UCSD-AML1 (cell line): ENCODE measurements around the gene MAP2.
"Not testable (repeated sequence)": the region's sequence is repeated elsewhere in the genome, so short reads cannot be mapped to it uniquely, and the experiment has no call there.

ENCODE experiments used
- DNase-seq: peaks from one replicate; lab custom pipeline; 2025; ENCODE audit not compliant: unreplicated experiment; lab: John Stamatoyannopoulos, UW

MAP2 gene

GRCh38 chr2:209473930-209474419 lies 50.1 kb downstream of the MAP2 start:
- no peak for DNase-seq

- no peak for DNase-seq
These were observed 51.1 kb downstream of the MAP2 start for GRCh38 chr2:209474960-209475359.

DNA sequence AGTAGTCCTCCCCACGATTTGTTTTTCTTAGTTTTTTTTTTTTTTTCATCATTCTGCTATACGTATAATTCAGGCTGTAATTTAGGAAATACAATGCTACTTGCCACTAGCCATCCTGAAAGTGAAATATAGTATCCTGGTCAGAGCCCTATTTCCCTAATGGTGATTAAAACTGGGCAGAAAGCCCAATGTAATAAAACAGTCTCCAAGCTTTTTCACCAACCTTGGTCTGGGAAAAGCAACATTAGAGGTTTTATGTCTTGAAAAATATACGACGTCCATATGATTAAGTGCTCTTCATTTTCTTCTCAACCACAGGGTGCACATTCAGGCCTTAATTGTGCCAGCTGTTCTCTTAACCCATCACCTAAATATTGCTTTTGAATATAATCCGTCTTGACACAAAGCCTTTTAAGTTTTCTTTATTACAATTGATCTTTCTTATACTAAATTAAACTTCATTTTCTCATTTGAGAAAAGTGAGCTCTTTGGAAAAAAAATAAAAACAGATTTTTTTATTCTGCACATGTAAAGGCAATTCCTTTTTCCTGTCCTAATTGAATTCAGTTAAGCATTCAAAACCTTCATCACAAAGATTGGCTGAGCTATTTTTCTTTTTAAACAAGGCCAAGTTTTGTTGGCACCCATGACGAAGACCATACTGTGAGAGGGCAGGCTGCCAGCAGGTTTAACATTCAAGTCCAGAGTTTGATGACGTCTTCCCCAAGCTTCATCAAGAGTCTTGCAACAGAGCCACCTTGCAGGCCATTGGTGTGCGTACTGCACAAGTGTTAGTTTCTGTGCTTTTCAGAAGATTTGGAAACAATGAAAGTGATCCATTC lies 52.7 kb downstream of the MAP2 start:
- DNase-seq = no peak

- not testable (repeated sequence) for DNase-seq
These were observed 68.4 kb downstream of the MAP2 start for GRCh38 chr2:209492296-209492695.

DNA sequence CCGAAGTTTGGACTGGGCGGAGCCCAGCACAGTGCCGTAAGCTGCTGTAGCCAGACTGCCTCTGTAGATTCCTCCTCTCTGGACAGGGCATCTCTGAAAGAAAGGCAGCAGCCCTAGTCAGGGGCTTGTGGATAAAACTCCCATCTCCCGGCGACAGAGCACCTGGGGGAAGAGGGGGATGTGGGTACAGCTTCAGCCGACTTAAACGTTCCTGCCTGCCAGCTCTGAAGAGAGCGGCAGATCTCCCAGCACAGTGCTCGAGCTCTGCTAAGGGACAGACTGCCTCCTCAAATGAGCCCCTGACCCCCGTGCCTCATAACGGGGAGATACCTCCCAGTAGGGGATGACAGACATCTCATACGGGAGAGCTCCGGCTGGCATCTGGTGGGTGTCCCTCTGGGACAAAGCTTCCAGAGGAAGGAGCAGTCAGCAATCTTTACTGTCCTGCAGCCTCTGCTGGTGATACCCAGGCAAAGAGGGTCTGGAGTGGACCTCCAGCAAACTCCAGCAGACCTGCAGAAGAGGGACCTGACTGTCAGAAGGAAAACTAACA lies 71.3 kb downstream of the MAP2 start:
- not testable (repeated sequence) for DNase-seq

DNA sequence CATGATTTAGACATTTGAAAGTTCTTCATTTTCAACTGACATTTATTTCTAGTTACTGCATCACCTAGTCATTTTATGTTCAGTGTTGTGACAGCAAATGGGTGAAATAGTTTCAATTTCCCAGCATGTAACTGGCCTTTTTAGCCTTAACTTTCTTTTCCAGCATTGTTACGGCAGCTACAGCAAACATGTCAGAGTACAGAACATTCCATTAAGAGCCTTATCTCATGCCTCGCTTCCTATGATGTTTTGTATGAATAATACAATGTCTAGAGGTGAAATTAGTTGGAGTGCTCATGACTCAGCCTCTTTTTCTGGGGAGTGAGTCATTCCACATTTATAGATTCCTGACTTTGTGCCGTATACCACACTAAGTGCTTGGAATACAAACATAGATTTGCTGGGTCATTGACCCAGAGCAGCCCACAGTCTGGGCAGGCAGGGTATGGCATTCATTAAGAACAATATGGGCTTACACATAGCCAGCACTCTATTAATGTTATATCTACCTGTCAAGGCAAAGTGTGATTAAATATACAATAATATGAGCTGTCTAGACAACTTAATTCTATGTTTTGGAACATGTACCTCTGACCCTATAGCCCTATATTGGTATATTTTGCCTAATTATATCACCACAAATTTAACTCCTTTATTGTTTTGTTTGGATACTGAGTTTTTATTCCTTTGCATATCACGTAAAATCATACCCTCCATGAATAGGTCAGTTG lies 72.2 kb downstream of the MAP2 start:
- no peak for DNase-seq

DNA sequence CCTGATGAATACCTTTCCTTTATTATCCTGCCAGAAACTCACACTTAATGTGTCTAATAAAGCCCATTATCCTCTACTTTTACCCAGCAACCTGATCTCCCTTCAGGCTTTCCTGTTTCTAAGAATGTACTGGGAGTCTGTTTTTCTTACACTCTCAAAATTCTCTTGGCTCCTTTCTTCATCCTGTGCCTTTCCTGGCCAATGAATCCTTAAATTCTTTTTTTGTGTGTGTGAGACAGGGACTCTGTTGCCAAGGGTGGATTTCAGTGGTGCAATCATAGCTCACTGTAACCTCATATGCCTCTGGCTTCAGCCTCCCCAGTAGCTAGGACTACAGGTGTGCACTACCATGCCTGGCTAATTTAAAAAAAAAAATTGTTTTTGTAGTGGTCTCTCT lies 72.7 kb downstream of the MAP2 start:
- no peak for DNase-seq

- no peak for DNase-seq
These were observed 74.8 kb downstream of the MAP2 start for GRCh38 chr2:209498614-209499013.

DNA sequence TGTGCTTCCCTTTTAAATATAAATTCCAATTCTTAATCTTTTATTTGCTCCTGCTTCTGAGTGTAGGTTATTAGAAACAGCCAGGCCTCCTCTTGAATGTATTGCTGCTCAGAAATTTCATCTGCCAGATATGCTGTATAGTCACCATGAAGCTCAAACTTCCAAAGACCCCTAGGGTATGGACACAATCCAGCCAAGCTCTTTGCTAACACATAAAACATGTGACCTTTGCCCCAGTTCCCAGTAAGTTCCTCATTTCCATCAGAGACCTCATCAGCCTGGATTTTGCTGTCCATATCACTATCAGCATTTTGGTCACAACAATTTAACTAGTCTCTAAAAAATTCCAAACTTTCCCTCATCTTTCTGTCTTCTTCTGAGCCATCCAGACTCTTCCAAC lies 75.2 kb downstream of the MAP2 start:
- DNase-seq = no peak

- DNase-seq = no peak
These were observed 77.7 kb downstream of the MAP2 start for GRCh38 chr2:209501579-209501978.

DNA sequence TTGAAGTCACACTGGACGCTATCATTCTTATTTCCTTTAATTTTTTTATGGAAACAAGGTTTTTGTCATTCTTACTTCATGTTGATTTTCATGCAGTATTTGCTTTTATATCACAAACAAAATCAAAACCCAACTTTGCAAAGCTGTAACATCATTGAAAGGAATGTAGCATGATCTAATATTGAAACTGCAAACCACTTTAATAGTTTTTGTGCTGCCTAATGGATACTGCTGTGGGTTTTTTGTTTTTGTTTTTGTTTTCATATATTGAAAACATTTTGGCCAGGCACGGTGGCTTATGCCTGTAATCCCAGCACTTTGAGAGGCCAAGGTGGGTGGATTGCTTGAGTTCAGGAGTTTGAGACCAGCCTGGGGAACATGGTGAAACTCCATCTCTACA lies 81.6 kb downstream of the MAP2 start:
- no peak for DNase-seq

GRCh38 chr2:209508255-209508654 lies 84.4 kb downstream of the MAP2 start:
- no peak for DNase-seq

- no peak for DNase-seq
These were observed 87.8 kb downstream of the MAP2 start for GRCh38 chr2:209511637-209512036.

- DNase-seq = no peak
These were observed 89.1 kb downstream of the MAP2 start for GRCh38 chr2:209512971-209513370.

DNA sequence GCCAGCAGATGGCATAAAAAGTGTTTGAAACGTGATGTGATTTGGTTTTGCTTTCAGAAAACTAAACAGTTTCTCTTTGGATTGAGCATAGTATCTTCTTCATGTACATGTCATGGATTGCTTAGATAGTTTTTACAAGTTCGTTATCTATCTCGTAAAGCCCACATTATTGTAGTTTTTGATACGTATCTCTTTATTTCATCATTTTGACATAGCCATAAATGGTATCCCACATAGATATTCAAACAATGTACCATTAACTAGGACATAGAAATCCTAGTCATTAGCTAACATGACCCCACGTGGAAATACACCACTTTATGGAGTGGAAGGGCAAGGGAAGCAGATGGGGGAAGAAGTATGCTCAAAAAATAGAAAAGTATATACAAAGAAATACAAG lies 93.6 kb downstream of the MAP2 start:
- DNase-seq = no peak

DNA sequence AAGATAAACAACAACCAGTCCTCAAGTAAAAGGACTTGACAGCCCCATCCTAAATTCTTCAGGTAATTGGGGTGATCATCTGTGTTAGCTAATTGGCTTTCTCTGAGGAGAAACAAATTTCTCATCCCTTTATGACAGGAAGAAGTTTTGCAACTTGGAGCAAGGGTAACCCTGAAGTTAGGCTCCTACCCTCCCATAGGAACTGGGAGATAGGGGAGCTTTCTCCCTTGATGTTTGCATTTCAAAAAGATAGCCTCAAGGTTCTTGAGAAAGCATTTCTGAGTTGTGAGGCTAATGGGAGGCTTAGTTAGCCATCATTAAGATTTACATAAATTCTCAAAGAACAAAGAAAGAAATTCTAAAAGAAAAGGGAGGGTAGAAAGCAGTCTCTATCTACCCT lies 95.4 kb downstream of the MAP2 start:
- no peak for DNase-seq

DNA sequence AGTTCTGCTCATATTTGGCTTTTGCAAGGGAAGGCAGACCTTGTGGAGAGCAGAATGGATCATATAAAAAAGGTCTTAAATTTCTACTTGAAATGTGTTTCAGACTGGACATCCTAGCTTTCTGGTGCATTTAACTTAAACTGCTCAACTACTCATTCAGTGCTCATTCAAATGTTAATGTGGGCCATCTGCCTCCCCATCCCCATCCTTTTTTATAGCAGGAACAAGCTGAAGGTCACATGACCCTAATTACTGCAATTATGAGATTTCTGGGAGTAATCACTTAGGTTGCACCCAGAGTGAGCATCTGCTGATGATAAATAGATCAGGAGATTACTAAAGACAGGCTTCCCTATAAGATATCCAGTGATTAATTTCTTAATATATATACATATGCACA lies 96.1 kb downstream of the MAP2 start:
- no peak for DNase-seq

- DNase-seq = no peak
These were observed 99.3 kb downstream of the MAP2 start for GRCh38 chr2:209523041-209523740.

DNA sequence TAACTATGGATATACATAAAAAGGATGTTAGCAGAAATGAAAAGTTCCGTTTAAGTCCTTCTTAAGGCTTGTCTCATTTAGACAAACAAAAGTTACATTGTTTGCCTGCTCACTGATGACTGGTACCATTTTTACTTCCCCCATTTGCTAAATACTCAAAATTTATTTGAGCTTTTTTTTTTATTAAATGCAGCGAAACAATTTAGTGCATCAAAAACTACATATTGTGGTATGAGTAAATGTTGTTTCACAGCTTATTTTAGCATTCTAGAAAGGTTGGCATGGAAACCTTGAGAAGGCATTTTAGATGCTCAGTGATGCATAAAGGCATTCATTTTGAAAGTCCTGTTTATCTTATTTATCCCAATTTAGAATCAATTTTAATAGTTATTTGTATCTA lies 100.0 kb downstream of the MAP2 start:
- no peak for DNase-seq

- DNase-seq = no peak
These were observed 101.5 kb downstream of the MAP2 start for GRCh38 chr2:209525331-209525730.

GRCh38 chr2:209525834-209526281 lies 102.0 kb downstream of the MAP2 start:
- DNase-seq = no peak
